ENCODE results near the gene SLC66A1. TPM values are rescaled to one million over a fixed set of nuclear protein-coding genes. Genes with fewer than 3 reads are reported as not detected.

SLC66A1 gene
- total RNA-seq, 3 donors from 2014 or later = 11.3 to 16.2 (median 13.6) TPM

- intact Hi-C loops (cut with DNase I, micrococcal nuclease) = no loop called here
- DNase-seq = no peak
- Histone ChIP-seq H3K9me3 (no peaks in the 10 kb centered on the region), H3K36me3 (ENCODE audit: low read depth) (peaks cover 3% of the 10 kb centered on the region), H3K4me3 (no peak overlapping the region), H3K4me1 (ENCODE audit: low read depth) (peaks cover 22% of the 10 kb centered on the region)
- no peak for TF ChIP-seq CTCF (IDR thresholded peaks at IDR 0.05)
- ATAC-seq = no peak
Observed at GRCh38 chr1:19313961-19314882, 2.1 kb downstream of the SLC66A1 start.

GRCh38 chr1:19315378-19316198 is 3.5 kb downstream of the SLC66A1 start:
- ATAC-seq (no peak), DNase-seq (no peak)
- Histone ChIP-seq H3K4me1 (ENCODE audit: low read depth) (peaks cover 17% of the 10 kb centered on the region), H3K36me3 (ENCODE audit: low read depth) (peaks cover 3% of the 10 kb centered on the region), H3K9me3 (no peaks in the 10 kb centered on the region), H3K4me3 (no peak overlapping the region)
- intact Hi-C loops (cut with DNase I, micrococcal nuclease) = no loop called here
- TF ChIP-seq CTCF (IDR thresholded peaks at IDR 0.05) = no peak

GRCh38 chr1:19317126-19317910 is 5.2 kb downstream of the SLC66A1 start:
- no peaks in the 10 kb centered on the region for H3K9me3 ChIP-seq
- intact Hi-C loops (cut with DNase I, micrococcal nuclease) = no loop called here
- H3K36me3 ChIP-seq (ENCODE audit: low read depth) = no peaks in the 10 kb centered on the region
- DNase-seq (no peak), ATAC-seq (no peak)
- H3K4me1 ChIP-seq (ENCODE audit: low read depth) = peaks cover 10% of the 10 kb centered on the region
- TF ChIP-seq CTCF (IDR thresholded peaks at IDR 0.05) = no peak
- H3K4me3 ChIP-seq = no peak overlapping the region

GRCh38 chr1:19319196-19319595 is 7.1 kb downstream of the SLC66A1 start:
- Histone ChIP-seq H3K4me3 (no peak overlapping the region), H3K4me1 (ENCODE audit: low read depth) (no peaks in the 10 kb centered on the region), H3K36me3 (ENCODE audit: low read depth) (no peaks in the 10 kb centered on the region), H3K9me3 (no peaks in the 10 kb centered on the region)
- DNase-seq (no peak), ATAC-seq (no peak)
- no peak for TF ChIP-seq CTCF (IDR thresholded peaks at IDR 0.05)
- intact Hi-C loops (cut with DNase I, micrococcal nuclease) = no loop called here

- no peak for ATAC-seq
- no peak for DNase-seq
- H3K4me3 ChIP-seq = no peak overlapping the region
- intact Hi-C loops (cut with DNase I, micrococcal nuclease) = no loop called here
- TF ChIP-seq CTCF (IDR thresholded peaks at IDR 0.05) = no peak
- H3K36me3 ChIP-seq (ENCODE audit: low read depth) = no peaks in the 10 kb centered on the region
- H3K4me1 ChIP-seq (ENCODE audit: low read depth) = no peaks in the 10 kb centered on the region
- no peaks in the 10 kb centered on the region for H3K9me3 ChIP-seq
Observed at GRCh38 chr1:19321071-19321470, 8.9 kb downstream of the SLC66A1 start.

Measured in mucosa of descending colon (tissue), 3 donors.